T-cell (primary cell): ENCODE measurements around the gene IER5L. TPM values are rescaled to one million over a fixed set of nuclear protein-coding genes. Genes with fewer than 3 reads are reported as not detected.
"Not testable (repeated sequence)": the region's sequence is repeated elsewhere in the genome, so short reads cannot be mapped to it uniquely, and the experiment has no call there.

ENCODE experiments used
- ATAC-seq, 4 experiments: fragments of 200-7000 bp in 3 of 4; fragments of 150-1000 bp in 1 of 4; cut with Tn5 transposase; replicated peaks in 1 of 4; 1 replicate in 3 of 4; 2 replicates in 1 of 4; pipeline ENCODE4 v1.10.0; 2021; ENCODE audit warnings: moderate library complexity in 3 of 4, mild to moderate bottlenecking in 2 of 4, moderate number of reproducible peaks in 1 of 4
- CTCF ChIA-PET, 2 donors: fragments of 300-600 bp; sonication (Branson Sonifier 250); formaldehyde crosslinking; loops; one replicate each; lab custom pipeline; 2022; ENCODE audit warnings: antibody characterized with exemption in 2 of 2; lab: Charles Lee
- POLR2A ChIA-PET, 2 donors: fragments of 300-600 bp; sonication (Branson Sonifier 250); formaldehyde crosslinking; loops; one replicate each; lab custom pipeline; 2022; ENCODE audit warnings: antibody characterized with exemption in 2 of 2; lab: Charles Lee
- DNase-seq, 35 experiments: peaks; one replicate each; pipeline versions ENCODE4 v3.0.0 to v3.0.0-alpha.2; 2013 to 2023
- H3K27ac ChIP-seq: one replicate; pipeline ENCODE4 v1.5.1; 2013; ENCODE audit warnings: low read length
- H3K27me3 ChIP-seq, 2 experiments: replicated peaks in 1 of 2; 1 replicate in 1 of 2; 2 replicates in 1 of 2; pipeline versions ENCODE4 v1.6.1 to v1.7.0; 2013; ENCODE audit warnings: low read length in 1 of 2, mixed read lengths in 1 of 2; ENCODE audit not compliant: control insufficient read depth in 2 of 2, insufficient read depth in 2 of 2; ENCODE audit errors: extremely low read depth in 1 of 2
- H3K36me3 ChIP-seq, 2 donors: 1 replicate in 1 of 2; 2 replicates in 1 of 2; pipeline versions ENCODE4 v1.6.1 to v1.7.0; 2013; ENCODE audit warnings: low read length in 1 of 2; ENCODE audit not compliant: control insufficient read depth in 2 of 2, insufficient read depth in 1 of 2; ENCODE audit errors: extremely low read depth in 1 of 2
- H3K4me1 ChIP-seq, 2 experiments: 1 replicate in 1 of 2; 2 replicates in 1 of 2; pipeline versions ENCODE4 v1.6.1 to v1.7.0; 2013; ENCODE audit warnings: low read length in 2 of 2, mixed read lengths in 1 of 2; ENCODE audit not compliant: insufficient read depth in 2 of 2, control insufficient read depth in 1 of 2; ENCODE audit errors: extremely low read depth in 1 of 2
- H3K4me3 ChIP-seq, 2 donors: 1 replicate in 1 of 2; 2 replicates in 1 of 2; pipeline versions ENCODE4 v1.5.1 to v1.7.0; 2013; ENCODE audit warnings: mild to moderate bottlenecking in 2 of 2, low read length in 1 of 2, moderate library complexity in 1 of 2; ENCODE audit not compliant: control insufficient read depth in 1 of 2; ENCODE audit errors: extremely low read depth in 1 of 2
- H3K9me3 ChIP-seq: 2 replicates; pipeline ENCODE4 v1.7.0; 2013
- H3K27ac Mint-ChIP-seq, 2 donors: one replicate each; pipeline ENCODE4 v1.8.0; 2020 to 2021; ENCODE audit warnings: mild to moderate bottlenecking in 2 of 2, mixed read lengths in 2 of 2
- H3K27me3 Mint-ChIP-seq, 2 donors: one replicate each; pipeline ENCODE4 v1.8.0; 2021 to 2022; ENCODE audit warnings: mixed read lengths in 2 of 2
- H3K36me3 Mint-ChIP-seq: one replicate; pipeline ENCODE4 v1.8.0; 2021; ENCODE audit warnings: mixed read lengths
- H3K4me1 Mint-ChIP-seq, 3 donors: one replicate each; pipeline ENCODE4 v1.8.0; 2020 to 2022; ENCODE audit warnings: mixed read lengths in 3 of 3, mild to moderate bottlenecking in 1 of 3
- H3K4me3 Mint-ChIP-seq, 3 donors: one replicate each; pipeline ENCODE4 v1.8.0; 2020 to 2022; ENCODE audit warnings: mild to moderate bottlenecking in 3 of 3, mixed read lengths in 3 of 3, moderate library complexity in 3 of 3
- H3K9me3 Mint-ChIP-seq, 3 donors: one replicate each; pipeline ENCODE4 v1.8.0; 2020 to 2022; ENCODE audit warnings: mixed read lengths in 3 of 3
- WGBS: methylation state at CpG from one replicate; pipeline ENCODE4 v1.1.5; 2013; ENCODE audit warnings: missing lambda C conversion rate; ENCODE audit not compliant: insufficient coverage; 5-methylcytosine and 5-hydroxymethylcytosine counted together
- total RNA-seq, 35 experiments: library from RNA in 6 of 35; stranded (reverse) in 6 of 35; fragments of 120-200 nt in 1 of 35; gene quantifications; one replicate each; pipeline versions ENCODE4 v1.2.1 to v1.2.4 and lab custom pipeline; 2013 to 2026

Gene IER5L
- total RNA-seq, 5 donors from 2014 or later (not counting 1 experiment from before 2014, with no cell fraction given), result 1.3 to 7.7 (median 6.7) TPM

GRCh38 chr9:129166623-129167557 is 11.2 kb downstream of the IER5L start:
- Mint-ChIP-seq H3K36me3 (no peaks in the 10 kb centered on the region), H3K4me1 (peaks cover 11 to 17% (median 15%) of the 10 kb centered on the region in 3 donors), H3K9me3 (no peaks in the 10 kb centered on the region), H3K4me3 (peak overlapping the region in 2 of 3 donors; percentile 13 to 62), H3K27ac (peak overlapping the region; percentile 52 to 64), H3K27me3 (no peaks in the 10 kb centered on the region)
- ChIA-PET POLR2A (interaction anchor here (0.6 to 0.7 kb wide), 2 partner anchors 8 to 1023 kb away, joined by 5 to 6 read pairs; no protein-coding TSS in a partner anchor), CTCF (no interaction called here)
- DNase-seq, result peak in 7 of 35 experiments; percentile 7 to 27 (median 11)
- Histone ChIP-seq H3K4me1 (peaks cover 6 to 14% of the 10 kb centered on the region in 2 experiments), H3K4me3 (no peak overlapping the region), H3K27ac (no peak overlapping the region), H3K27me3 (peaks cover 0 to 9% of the 10 kb centered on the region in 2 experiments), H3K9me3 (no peaks in the 10 kb centered on the region), H3K36me3 (no peaks in the 10 kb centered on the region)
- 27% methylated on average over 7 of the region's 18 CpGs for WGBS
- ATAC-seq, result peak; percentile 63 to 87 (median 70)

GRCh38 chr9:129165198-129165597 is 12.9 kb downstream of the IER5L start:
- Mint-ChIP-seq H3K27me3 (no peaks in the 10 kb centered on the region), H3K36me3 (no peaks in the 10 kb centered on the region), H3K4me1 (peaks cover 11 to 17% (median 15%) of the 10 kb centered on the region in 3 donors), H3K4me3 (no peak overlapping the region), H3K9me3 (no peaks in the 10 kb centered on the region), H3K27ac (no peak overlapping the region)
- Histone ChIP-seq H3K4me1 (peaks cover 6 to 14% of the 10 kb centered on the region in 2 experiments), H3K27ac (no peak overlapping the region), H3K9me3 (no peaks in the 10 kb centered on the region), H3K36me3 (no peaks in the 10 kb centered on the region), H3K27me3 (no peaks in the 10 kb centered on the region), H3K4me3 (no peak overlapping the region)
- ATAC-seq, result no peak
- POLR2A ChIA-PET, result no interaction called here
- no peak for DNase-seq
- CTCF ChIA-PET, result no interaction called here

- DNase-seq, result no peak
- H3K9me3 ChIP-seq, result no peaks in the 10 kb centered on the region
- POLR2A ChIA-PET, result interaction anchor here in 1 of 2 donors (0.6 kb wide), 1 partner anchor 504 kb away, joined by 3 read pairs; no protein-coding TSS in a partner anchor
- WGBS, result 94% methylated on average over 8 of the region's 9 CpGs
- no peaks in the 10 kb centered on the region for H3K27me3 ChIP-seq
- Mint-ChIP-seq H3K4me3 (no peak overlapping the region), H3K36me3 (no peaks in the 10 kb centered on the region), H3K9me3 (no peaks in the 10 kb centered on the region), H3K27ac (no peak overlapping the region), H3K27me3 (no peaks in the 10 kb centered on the region), H3K4me1 (peaks cover 11 to 17% (median 15%) of the 10 kb centered on the region in 3 donors)
- ATAC-seq, result no peak
- CTCF ChIA-PET, result no interaction called here
- H3K4me3 ChIP-seq, result no peak overlapping the region
- H3K27ac ChIP-seq, result no peak overlapping the region
- no peaks in the 10 kb centered on the region for H3K36me3 ChIP-seq
- peaks cover 6 to 14% of the 10 kb centered on the region in 2 experiments for H3K4me1 ChIP-seq
Measured at GRCh38 chr9:129164246-129164930, 13.7 kb downstream of the IER5L start.

GRCh38 chr9:129163753-129164152 is 14.3 kb downstream of the IER5L start:
- Histone ChIP-seq H3K27ac (no peak overlapping the region), H3K4me1 (peaks cover 6 to 14% of the 10 kb centered on the region in 2 experiments), H3K27me3 (no peaks in the 10 kb centered on the region), H3K4me3 (no peak overlapping the region), H3K36me3 (no peaks in the 10 kb centered on the region), H3K9me3 (no peaks in the 10 kb centered on the region)
- Mint-ChIP-seq H3K27me3 (no peaks in the 10 kb centered on the region), H3K36me3 (no peaks in the 10 kb centered on the region), H3K4me3 (no peak overlapping the region), H3K27ac (no peak overlapping the region), H3K9me3 (no peaks in the 10 kb centered on the region), H3K4me1 (peaks cover 11 to 17% (median 15%) of the 10 kb centered on the region in 3 donors)
- ChIA-PET POLR2A (no interaction called here), CTCF (no interaction called here)
- DNase-seq, result no peak
- WGBS, result 93% methylated on average over 10 of the region's 10 CpGs
- ATAC-seq, result no peak

DNA sequence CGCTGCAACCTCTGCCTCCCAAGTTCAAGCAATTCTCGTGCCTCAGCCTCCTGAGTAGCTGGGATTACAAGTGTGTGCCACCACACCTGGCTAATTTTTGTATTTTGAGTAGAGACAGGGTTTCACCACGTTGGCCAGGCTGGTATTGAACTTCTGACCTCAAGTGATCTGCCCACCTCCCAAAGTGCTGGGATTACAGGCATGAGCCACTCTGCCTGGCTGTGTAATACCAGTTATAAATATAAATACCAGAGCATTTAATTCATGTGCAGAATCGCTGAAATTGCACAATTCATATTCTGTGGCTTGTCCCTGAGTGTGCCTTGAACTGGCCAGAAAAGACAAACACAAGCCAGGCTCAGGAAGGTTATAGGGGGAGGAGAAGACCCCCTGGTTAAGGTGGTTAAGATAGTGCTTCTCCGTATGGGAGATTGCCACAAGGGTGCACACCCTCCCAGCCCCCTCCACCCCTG is 14.8 kb downstream of the IER5L start:
- H3K4me3 ChIP-seq, H3K4me3 Mint-ChIP-seq, H3K9me3 Mint-ChIP-seq, POLR2A ChIA-PET, H3K27me3 Mint-ChIP-seq, H3K36me3 Mint-ChIP-seq, H3K27me3 ChIP-seq, H3K27ac ChIP-seq, DNase-seq, ATAC-seq, H3K9me3 ChIP-seq, CTCF ChIA-PET, H3K36me3 ChIP-seq, H3K27ac Mint-ChIP-seq: not testable (repeated sequence)
- peaks cover 11 to 17% (median 15%) of the 10 kb centered on the region in 3 donors for H3K4me1 Mint-ChIP-seq
- no CpG with 5 or more reads among the region's 5 CpGs for WGBS
- peaks cover 6 to 14% of the 10 kb centered on the region in 2 experiments for H3K4me1 ChIP-seq

DNA sequence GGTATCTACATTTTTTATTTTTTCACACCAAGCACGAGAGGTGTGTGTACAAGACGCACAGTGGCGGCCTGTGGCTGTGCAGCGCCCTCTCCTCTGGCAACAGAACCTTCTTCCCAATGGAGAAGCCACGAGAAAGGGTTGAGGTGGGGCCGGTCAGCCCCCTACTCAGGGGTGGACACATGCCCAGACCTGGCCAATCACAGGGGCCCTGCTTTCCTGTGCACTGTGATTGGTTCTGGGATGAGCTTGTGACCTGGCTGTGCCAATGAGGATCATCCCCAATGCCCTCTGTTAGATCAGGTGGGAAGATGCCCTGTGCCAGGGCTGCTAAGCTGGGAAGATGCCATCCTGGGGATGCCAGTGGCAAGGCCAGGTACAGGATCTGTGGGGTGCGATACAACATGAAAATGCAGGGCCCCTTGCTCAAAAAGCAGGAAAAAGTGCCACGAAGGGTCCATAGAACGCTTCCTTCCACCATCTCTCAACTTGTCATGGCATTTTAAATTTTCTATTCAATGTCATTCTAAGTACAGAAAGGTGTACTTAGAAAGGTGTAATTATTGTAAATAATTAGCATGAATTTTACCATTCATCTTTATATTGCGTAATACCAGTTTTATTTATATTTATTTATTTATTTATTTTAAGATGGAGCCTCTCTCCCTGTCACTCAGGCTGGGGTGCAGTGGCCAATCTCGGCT is 15.4 kb downstream of the IER5L start:
- peaks cover 6 to 12% (median 11%) of the 10 kb centered on the region in 3 donors for H3K4me1 Mint-ChIP-seq
- no peak for ATAC-seq
- H3K36me3 Mint-ChIP-seq, result no peaks in the 10 kb centered on the region
- DNase-seq, result no peak
- no peak overlapping the region for H3K27ac Mint-ChIP-seq
- H3K27ac ChIP-seq, result no peak overlapping the region
- ChIA-PET CTCF (no interaction called here), POLR2A (no interaction called here)
- no peaks in the 10 kb centered on the region for H3K9me3 ChIP-seq
- H3K4me1 ChIP-seq, result peaks cover 6 to 14% of the 10 kb centered on the region in 2 experiments
- H3K4me3 ChIP-seq, result no peak overlapping the region
- 87% methylated on average over 6 of the region's 11 CpGs for WGBS
- no peaks in the 10 kb centered on the region for H3K9me3 Mint-ChIP-seq
- H3K36me3 ChIP-seq, result no peaks in the 10 kb centered on the region
- H3K27me3 Mint-ChIP-seq, result no peaks in the 10 kb centered on the region
- H3K4me3 Mint-ChIP-seq, result no peak overlapping the region
- no peaks in the 10 kb centered on the region for H3K27me3 ChIP-seq
